ENCODE data around the gene SIL1. TPM values are rescaled to one million over a fixed set of nuclear protein-coding genes. Genes with fewer than 3 reads are reported as not detected.

SIL1 gene
- total RNA-seq, 1 donor from 2014 or later: 31.1 TPM

GRCh38 chr5:138937392-138938387 lies 260.5 kb downstream of the SIL1 start:
- H3K27me3 Mint-ChIP-seq: no peaks in the 10 kb centered on the region
- no peaks in the 10 kb centered on the region for H3K9me3 Mint-ChIP-seq
- no peak overlapping the region for H3K4me3 Mint-ChIP-seq
- peaks cover 11% of the 10 kb centered on the region for H3K4me1 Mint-ChIP-seq
- no peak for DNase-seq
- intact Hi-C loops (cut with micrococcal nuclease): no loop called here
- peaks cover 5% of the 10 kb centered on the region for H3K36me3 Mint-ChIP-seq (ENCODE audit: low read depth)
- no peak overlapping the region for H3K27ac Mint-ChIP-seq

- H3K27me3 Mint-ChIP-seq: no peaks in the 10 kb centered on the region
- no peak for DNase-seq
- H3K36me3 Mint-ChIP-seq (ENCODE audit: low read depth): peaks cover 6% of the 10 kb centered on the region
- no peak overlapping the region for H3K4me3 Mint-ChIP-seq
- peaks cover 11% of the 10 kb centered on the region for H3K4me1 Mint-ChIP-seq
- no peak overlapping the region for H3K27ac Mint-ChIP-seq
- H3K9me3 Mint-ChIP-seq: no peaks in the 10 kb centered on the region
- intact Hi-C loops (cut with micrococcal nuclease): no loop called here
Measured at GRCh38 chr5:138936968-138937345, 261.2 kb downstream of the SIL1 start.

DNA sequence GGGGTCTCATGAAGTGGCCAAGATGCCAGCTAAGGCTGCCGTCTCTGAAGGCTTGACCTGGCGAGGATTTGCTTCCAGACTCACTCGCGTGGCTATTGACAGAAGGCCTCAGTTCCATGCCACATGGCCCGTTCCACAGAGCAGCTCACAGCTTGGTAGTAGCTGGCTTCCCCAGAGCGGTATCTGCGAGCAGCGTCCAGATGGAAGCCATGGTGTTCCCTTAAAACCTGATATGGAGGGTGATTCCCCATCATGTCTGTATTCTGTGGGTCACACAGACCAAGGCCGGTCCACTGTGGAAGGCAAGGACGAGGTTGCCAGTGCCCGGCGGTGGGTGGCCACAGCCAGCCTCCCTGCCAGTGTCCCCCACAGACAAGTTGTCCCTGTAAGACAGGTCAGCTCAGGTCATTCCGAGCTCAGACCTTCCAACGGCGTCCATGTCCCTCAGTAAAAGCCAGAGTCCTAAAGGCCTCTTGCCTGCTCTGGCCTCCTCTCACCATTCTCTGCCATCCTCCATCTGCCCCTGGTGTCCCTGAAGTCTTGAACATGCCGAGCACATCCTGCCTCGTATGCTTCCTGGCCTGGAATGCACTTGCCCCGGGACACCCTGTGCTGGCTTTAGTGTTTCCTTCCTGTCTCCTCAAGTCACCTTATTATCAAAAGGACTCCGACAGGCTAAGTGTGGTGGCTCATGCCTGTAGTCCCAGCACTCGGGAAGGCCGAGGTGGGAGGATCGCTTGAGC lies 261.8 kb downstream of the SIL1 start:
- Mint-ChIP-seq H3K36me3 (ENCODE audit: low read depth) (peaks cover 6% of the 10 kb centered on the region), H3K9me3 (no peaks in the 10 kb centered on the region), H3K27me3 (no peaks in the 10 kb centered on the region), H3K27ac (no peak overlapping the region), H3K4me1 (peaks cover 11% of the 10 kb centered on the region), H3K4me3 (no peak overlapping the region)
- intact Hi-C loops (cut with micrococcal nuclease): no loop called here
- DNase-seq: no peak

DNA sequence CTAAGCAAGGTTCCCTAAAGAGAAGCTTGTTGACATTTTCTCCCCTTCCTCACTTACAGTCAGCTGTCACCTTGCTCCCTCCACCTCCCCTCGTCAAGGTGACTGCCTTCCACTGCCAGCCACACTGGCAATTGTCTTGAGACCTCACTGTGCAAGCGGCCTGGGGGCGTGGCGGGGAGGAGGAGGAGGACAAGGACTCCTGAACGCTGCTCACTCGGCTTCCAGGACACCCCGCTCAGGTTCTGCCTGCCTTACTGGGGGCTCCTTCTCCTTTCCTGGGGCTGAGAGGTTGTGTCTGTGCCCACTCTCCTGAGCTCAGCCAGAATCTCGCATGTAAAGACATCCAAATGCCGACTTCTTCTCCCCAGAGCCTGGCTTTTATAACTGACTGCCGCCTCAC lies 262.7 kb downstream of the SIL1 start:
- H3K27ac Mint-ChIP-seq: no peak overlapping the region
- H3K36me3 Mint-ChIP-seq (ENCODE audit: low read depth): peaks cover 9% of the 10 kb centered on the region
- peaks cover 6% of the 10 kb centered on the region for H3K4me1 Mint-ChIP-seq
- no peak for DNase-seq
- no peaks in the 10 kb centered on the region for H3K27me3 Mint-ChIP-seq
- no peak overlapping the region for H3K4me3 Mint-ChIP-seq
- intact Hi-C loops (cut with micrococcal nuclease): no loop called here
- no peaks in the 10 kb centered on the region for H3K9me3 Mint-ChIP-seq

GRCh38 chr5:138934971-138935370 lies 263.2 kb downstream of the SIL1 start:
- intact Hi-C loops (cut with micrococcal nuclease): no loop called here
- H3K36me3 Mint-ChIP-seq (ENCODE audit: low read depth): peaks cover 11% of the 10 kb centered on the region
- H3K27me3 Mint-ChIP-seq: no peaks in the 10 kb centered on the region
- DNase-seq: no peak
- no peaks in the 10 kb centered on the region for H3K9me3 Mint-ChIP-seq
- H3K27ac Mint-ChIP-seq: no peak overlapping the region
- H3K4me3 Mint-ChIP-seq: no peak overlapping the region
- peaks cover 6% of the 10 kb centered on the region for H3K4me1 Mint-ChIP-seq

DNA sequence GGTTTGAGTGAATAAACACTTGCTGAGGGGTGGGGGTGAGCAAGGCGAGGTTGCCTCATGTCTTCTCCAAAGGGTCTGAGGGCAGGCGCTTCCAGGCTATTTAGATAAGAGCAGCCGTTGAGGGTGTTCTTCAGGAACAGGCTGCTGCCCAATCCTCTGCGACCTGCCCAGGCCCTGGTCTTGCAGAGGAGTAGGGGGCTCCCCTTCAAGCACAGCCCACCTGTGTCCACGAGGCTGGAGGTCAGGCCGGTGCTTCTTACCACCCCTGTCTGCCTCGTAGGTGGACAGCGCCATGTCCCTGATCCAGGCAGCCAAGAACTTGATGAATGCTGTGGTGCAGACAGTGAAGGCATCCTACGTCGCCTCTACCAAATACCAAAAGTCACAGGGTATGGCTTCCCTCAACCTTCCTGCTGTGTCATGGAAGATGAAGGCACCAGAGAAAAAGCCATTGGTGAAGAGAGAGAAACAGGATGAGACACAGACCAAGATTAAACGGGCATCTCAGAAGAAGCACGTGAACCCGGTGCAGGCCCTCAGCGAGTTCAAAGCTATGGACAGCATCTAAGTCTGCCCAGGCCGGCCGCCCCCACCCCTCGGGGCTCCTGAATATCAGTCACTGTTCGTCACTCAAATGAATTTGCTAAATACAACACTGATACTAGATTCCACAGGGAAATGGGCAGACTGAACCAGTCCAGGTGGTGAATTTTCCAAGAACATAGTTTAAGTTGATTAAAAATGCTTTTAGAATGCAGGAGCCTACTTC lies 264.5 kb downstream of the SIL1 start:
- intact Hi-C loops (cut with micrococcal nuclease): no loop called here
- H3K4me1 Mint-ChIP-seq: peaks cover 5% of the 10 kb centered on the region
- no peaks in the 10 kb centered on the region for H3K9me3 Mint-ChIP-seq
- DNase-seq: no peak
- no peak overlapping the region for H3K4me3 Mint-ChIP-seq
- peaks cover 11% of the 10 kb centered on the region for H3K36me3 Mint-ChIP-seq (ENCODE audit: low read depth)
- H3K27me3 Mint-ChIP-seq: no peaks in the 10 kb centered on the region
- H3K27ac Mint-ChIP-seq: no peak overlapping the region

DNA sequence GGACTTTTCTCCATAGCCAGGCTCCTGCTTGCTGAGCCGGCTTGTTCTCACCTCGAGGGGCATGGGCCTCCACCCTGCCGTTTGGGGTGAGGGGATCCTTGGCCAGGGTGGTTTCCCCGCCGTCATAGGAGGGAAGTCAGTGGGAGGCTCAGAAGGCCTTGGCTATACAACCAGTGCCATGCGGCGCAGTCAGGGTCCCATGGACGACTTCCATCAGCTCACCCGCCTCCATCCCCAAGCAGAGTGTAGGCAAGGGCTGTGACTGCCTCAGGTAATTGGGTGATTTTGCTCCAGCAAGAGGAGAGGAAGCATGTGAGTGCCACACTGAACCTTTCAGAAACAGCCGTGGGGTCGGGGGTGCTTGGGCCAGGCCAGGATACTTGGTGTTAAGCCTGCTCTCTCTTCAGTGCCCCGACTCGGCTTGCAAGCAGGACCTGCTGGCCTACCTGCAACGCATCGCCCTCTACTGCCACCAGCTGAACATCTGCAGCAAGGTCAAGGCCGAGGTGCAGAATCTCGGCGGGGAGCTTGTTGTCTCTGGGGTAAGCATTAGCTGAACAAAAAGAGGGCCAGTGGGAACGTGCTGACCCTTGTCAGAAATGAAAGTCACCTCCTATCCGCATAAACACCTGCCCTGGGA lies 265.9 kb downstream of the SIL1 start:
- Mint-ChIP-seq H3K27me3 (no peaks in the 10 kb centered on the region), H3K4me1 (no peaks in the 10 kb centered on the region), H3K36me3 (ENCODE audit: low read depth) (peaks cover 13% of the 10 kb centered on the region), H3K27ac (no peak overlapping the region), H3K4me3 (no peak overlapping the region), H3K9me3 (no peaks in the 10 kb centered on the region)
- intact Hi-C loops (cut with micrococcal nuclease): no loop called here
- DNase-seq: no peak

DNA sequence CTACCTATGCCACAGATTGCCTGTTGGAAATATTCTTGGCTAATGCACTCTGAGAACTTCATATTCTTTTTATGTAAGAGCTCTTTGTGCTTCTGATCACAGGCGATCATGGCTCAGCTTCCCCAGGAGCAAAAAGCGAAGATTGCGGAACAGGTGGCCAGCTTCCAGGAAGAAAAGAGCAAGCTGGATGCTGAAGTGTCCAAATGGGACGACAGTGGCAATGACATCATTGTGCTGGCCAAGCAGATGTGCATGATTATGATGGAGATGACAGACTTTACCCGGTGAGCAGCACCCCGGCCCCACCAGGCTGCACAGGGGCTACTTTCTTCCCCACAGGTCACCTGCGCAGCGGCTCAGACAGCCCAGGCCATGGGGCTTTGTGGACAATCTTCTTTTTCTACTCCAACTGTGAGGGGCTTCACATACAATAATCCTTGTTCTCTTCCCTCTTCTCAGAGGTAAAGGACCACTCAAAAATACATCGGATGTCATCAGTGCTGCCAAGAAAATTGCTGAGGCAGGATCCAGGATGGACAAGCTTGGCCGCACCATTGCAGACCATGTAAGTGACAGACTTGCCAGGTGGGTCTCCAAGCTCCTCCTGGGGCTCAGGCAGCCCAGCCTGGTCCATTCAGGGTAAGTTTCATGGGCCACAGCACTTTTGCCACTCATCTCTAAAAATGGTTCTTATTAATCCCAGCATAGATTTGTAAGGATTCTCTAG lies 267.6 kb downstream of the SIL1 start:
- Mint-ChIP-seq H3K27me3 (no peaks in the 10 kb centered on the region), H3K4me3 (no peak overlapping the region), H3K36me3 (ENCODE audit: low read depth) (peaks cover 15% of the 10 kb centered on the region), H3K4me1 (no peaks in the 10 kb centered on the region), H3K27ac (no peak overlapping the region), H3K9me3 (no peaks in the 10 kb centered on the region)
- intact Hi-C loops (cut with micrococcal nuclease): no loop called here
- DNase-seq: no peak

GRCh38 chr5:138929571-138929955 lies 268.6 kb downstream of the SIL1 start:
- H3K4me1 Mint-ChIP-seq: no peaks in the 10 kb centered on the region
- H3K9me3 Mint-ChIP-seq: no peaks in the 10 kb centered on the region
- DNase-seq: no peak
- no peak overlapping the region for H3K27ac Mint-ChIP-seq
- H3K4me3 Mint-ChIP-seq: no peak overlapping the region
- peaks cover 14% of the 10 kb centered on the region for H3K36me3 Mint-ChIP-seq (ENCODE audit: low read depth)
- no peaks in the 10 kb centered on the region for H3K27me3 Mint-ChIP-seq
- intact Hi-C loops (cut with micrococcal nuclease): no loop called here

DNA sequence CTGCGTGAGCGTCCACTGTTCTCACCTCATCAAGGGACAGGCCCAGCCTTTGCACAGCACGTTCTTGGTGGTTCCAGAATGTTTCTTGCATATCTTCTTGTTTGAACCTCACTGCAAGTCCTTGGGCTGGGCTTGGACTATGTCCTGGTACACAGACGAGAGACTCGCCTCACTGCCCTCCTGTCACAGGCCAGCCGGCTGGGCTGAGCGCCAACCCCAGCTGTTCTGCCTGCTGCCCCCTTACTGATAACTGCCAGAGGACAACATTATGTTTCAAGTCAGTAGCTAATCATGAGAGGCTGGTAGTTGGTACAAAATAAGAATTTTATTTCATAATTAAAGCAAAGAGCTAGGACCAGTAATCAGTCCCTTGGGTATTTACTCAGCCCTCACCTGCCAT lies 270.2 kb downstream of the SIL1 start:
- Mint-ChIP-seq H3K36me3 (ENCODE audit: low read depth) (peaks cover 12% of the 10 kb centered on the region), H3K27me3 (no peaks in the 10 kb centered on the region), H3K9me3 (no peaks in the 10 kb centered on the region), H3K4me3 (no peak overlapping the region), H3K4me1 (no peaks in the 10 kb centered on the region), H3K27ac (no peak overlapping the region)
- intact Hi-C loops (cut with micrococcal nuclease): no loop called here
- DNase-seq: no peak

DNA sequence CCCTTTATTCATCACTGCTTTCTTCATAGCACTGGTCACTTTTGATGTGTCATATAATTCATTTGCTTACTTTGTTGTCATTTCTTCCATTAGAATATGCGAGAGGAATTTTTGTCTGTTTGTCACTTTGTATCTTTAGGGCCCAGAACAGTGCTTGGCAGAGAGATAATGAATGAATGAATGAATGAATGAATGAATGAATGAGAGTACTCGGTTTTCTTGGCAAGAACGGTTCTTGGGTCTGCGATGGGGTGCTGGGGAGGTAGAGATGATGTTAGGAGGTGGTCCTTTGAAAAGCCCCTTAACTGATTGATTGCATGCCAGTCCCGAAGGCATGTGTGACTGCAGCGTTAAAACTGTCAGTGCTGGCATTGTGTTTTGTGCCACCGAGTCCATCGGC lies 270.6 kb downstream of the SIL1 start:
- H3K4me3 Mint-ChIP-seq: no peak overlapping the region
- no peak for DNase-seq
- H3K27me3 Mint-ChIP-seq: no peaks in the 10 kb centered on the region
- peaks cover 9% of the 10 kb centered on the region for H3K36me3 Mint-ChIP-seq (ENCODE audit: low read depth)
- no peaks in the 10 kb centered on the region for H3K4me1 Mint-ChIP-seq
- intact Hi-C loops (cut with micrococcal nuclease): no loop called here
- no peak overlapping the region for H3K27ac Mint-ChIP-seq
- H3K9me3 Mint-ChIP-seq: no peaks in the 10 kb centered on the region

GRCh38 chr5:138926688-138927448 lies 271.3 kb downstream of the SIL1 start:
- Mint-ChIP-seq H3K36me3 (ENCODE audit: low read depth) (peaks cover 9% of the 10 kb centered on the region), H3K27me3 (no peaks in the 10 kb centered on the region), H3K27ac (no peak overlapping the region), H3K4me1 (no peaks in the 10 kb centered on the region), H3K4me3 (no peak overlapping the region), H3K9me3 (no peaks in the 10 kb centered on the region)
- intact Hi-C loops (cut with micrococcal nuclease): no loop called here
- no peak for DNase-seq
